ENCODE measurements around the gene ZDHHC11B. TPM values are rescaled to one million over a fixed set of nuclear protein-coding genes. Genes with fewer than 3 reads are reported as not detected.
"Not testable (repeated sequence)": the region's sequence is repeated elsewhere in the genome, so short reads cannot be mapped to it uniquely, and the experiment has no call there.

ZDHHC11B gene
- total RNA-seq, 4 donors from 2014 or later: 1.1 to 18.9 (median 2.4) TPM; not detected in 1

GRCh38 chr5:691817-692528 lies 92.6 kb downstream of the ZDHHC11B start:
- 18% methylated on average over 2 of the region's 2 CpGs; no CpG with 5 or more reads in 1 of the 2 donors for WGBS, 2 donors (ENCODE audit: low coverage in 1 of 2)
- Histone ChIP-seq H3K9me3 (no peaks in the 10 kb centered on the region), H3K4me3 (peak overlapping the region; percentile 13 to 79 (median 52)), H3K27ac (peak overlapping the region in 3 of 4 donors; percentile 73 to 83 (median 75)), H3K36me3 (no peaks in the 10 kb centered on the region), H3K27me3 (no peaks in the 10 kb centered on the region), H3K4me1 (peaks cover 0 to 4% (median 0%) of the 10 kb centered on the region in 4 donors)
- in situ Hi-C loops (cut with MboI; ENCODE audit: low pct_ligation_motif_present in 1 of 4, low pct_unique_long_range_greater_than_20kb in 1 of 4, low sequenced_read_pairs in 3 of 4) (no loop called here), intact Hi-C loops (cut with DNase I; ENCODE audit: low total_unique reads) (no loop called here)
- no peak for DNase-seq
- TF ChIP-seq POLR2AphosphoS5 (IDR thresholded peaks at IDR 0.05) (no peak), EP300 (IDR thresholded peaks at IDR 0.05; ENCODE audit: low read depth) (no peak), POLR2A (IDR thresholded peaks at IDR 0.05) (no peak)
- TF ChIP-seq, protein P1, sequence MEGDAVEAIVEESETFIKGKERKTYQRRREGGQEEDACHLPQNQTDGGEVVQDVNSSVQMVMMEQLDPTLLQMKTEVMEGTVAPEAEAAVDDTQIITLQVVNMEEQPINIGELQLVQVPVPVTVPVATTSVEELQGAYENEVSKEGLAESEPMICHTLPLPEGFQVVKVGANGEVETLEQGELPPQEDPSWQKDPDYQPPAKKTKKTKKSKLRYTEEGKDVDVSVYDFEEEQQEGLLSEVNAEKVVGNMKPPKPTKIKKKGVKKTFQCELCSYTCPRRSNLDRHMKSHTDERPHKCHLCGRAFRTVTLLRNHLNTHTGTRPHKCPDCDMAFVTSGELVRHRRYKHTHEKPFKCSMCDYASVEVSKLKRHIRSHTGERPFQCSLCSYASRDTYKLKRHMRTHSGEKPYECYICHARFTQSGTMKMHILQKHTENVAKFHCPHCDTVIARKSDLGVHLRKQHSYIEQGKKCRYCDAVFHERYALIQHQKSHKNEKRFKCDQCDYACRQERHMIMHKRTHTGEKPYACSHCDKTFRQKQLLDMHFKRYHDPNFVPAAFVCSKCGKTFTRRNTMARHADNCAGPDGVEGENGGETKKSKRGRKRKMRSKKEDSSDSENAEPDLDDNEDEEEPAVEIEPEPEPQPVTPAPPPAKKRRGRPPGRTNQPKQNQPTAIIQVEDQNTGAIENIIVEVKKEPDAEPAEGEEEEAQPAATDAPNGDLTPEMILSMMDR (IDR thresholded peaks at IDR 0.05): no peak

DNA sequence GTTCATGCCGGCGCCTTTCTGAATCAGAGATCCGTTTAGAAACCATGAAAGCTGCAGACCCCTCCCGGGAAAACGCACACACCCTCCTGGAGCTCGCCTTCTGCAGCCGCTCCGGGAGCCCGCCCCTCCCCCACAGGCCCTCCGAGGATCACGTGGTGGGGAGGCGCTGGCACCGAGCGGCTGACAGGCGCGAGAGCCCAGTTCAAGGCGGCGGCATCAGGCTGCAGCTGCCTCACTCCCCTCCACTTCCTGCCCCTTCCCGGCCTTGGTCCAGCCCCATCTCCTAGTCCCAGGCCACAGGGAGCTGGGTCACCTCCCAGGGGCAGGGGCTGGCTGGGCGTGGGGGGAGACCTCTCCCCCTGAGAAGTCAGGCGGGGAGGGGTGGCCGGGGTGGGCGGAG lies 93.5 kb downstream of the ZDHHC11B start:
- DNase-seq; H3K4me3 ChIP-seq; H3K36me3 ChIP-seq; H3K27me3 ChIP-seq; intact Hi-C loops (cut with DNase I; ENCODE audit: low total_unique reads); H3K9me3 ChIP-seq; in situ Hi-C loops (cut with MboI; ENCODE audit: low pct_ligation_motif_present in 1 of 4, low pct_unique_long_range_greater_than_20kb in 1 of 4, low sequenced_read_pairs in 3 of 4); H3K4me1 ChIP-seq: not testable (repeated sequence)
- WGBS, 2 donors (ENCODE audit: low coverage in 1 of 2): 2% methylated on average over 9 of the region's 23 CpGs; no CpG with 5 or more reads in 1 of the 2 donors
- peak overlapping the region in 1 of 4 donors; percentile 61 for H3K27ac ChIP-seq

- no CpG with 5 or more reads among the region's 12 CpGs for WGBS, 2 donors (ENCODE audit: low coverage in 1 of 2)
- H3K4me1 ChIP-seq; intact Hi-C loops (cut with DNase I; ENCODE audit: low total_unique reads); H3K36me3 ChIP-seq; H3K9me3 ChIP-seq; H3K4me3 ChIP-seq; H3K27me3 ChIP-seq; in situ Hi-C loops (cut with MboI; ENCODE audit: low pct_ligation_motif_present in 1 of 4, low pct_unique_long_range_greater_than_20kb in 1 of 4, low sequenced_read_pairs in 3 of 4); H3K27ac ChIP-seq; DNase-seq: not testable (repeated sequence)
Observed at GRCh38 chr5:690293-690692, 94.2 kb downstream of the ZDHHC11B start.

DNA sequence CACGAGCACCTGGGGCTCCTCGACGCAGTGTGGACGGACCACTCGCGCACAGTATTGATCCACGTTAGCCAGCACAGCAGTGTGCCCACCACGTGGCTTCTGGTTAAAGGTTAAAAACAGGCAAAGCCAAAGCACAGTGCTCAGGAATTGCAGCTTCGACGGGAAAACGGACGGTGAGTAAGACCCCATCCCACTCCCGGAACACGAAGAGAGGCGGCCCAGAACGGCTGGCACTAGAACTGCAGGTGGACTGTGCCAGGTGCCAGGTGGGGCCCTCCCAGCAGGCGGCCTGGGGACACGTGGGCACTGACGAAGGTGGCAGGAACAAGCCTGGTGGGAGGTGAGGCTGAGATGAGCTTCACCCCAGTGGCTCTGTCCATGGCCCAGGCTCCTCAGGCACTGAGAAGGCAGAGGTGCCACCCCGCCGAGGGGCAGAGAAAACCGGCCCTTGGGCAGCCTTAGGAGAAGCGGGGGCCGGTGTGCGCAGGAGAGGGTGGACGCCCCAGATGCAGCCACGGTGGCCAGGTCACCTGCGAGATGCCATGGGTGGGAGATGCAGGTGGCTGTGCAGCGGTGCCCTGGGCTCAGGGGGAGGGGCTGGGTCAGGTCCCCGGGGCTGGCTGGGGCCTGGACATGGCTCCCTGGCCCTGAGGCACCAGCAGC lies 96.0 kb downstream of the ZDHHC11B start:
- WGBS, 2 donors (ENCODE audit: low coverage in 1 of 2): 91% methylated on average over 25 of the region's 30 CpGs; no CpG with 5 or more reads in 1 of the 2 donors
- H3K4me1 ChIP-seq; DNase-seq; intact Hi-C loops (cut with DNase I; ENCODE audit: low total_unique reads); H3K4me3 ChIP-seq; H3K36me3 ChIP-seq; H3K9me3 ChIP-seq; H3K27me3 ChIP-seq; H3K27ac ChIP-seq; in situ Hi-C loops (cut with MboI; ENCODE audit: low pct_ligation_motif_present in 1 of 4, low pct_unique_long_range_greater_than_20kb in 1 of 4, low sequenced_read_pairs in 3 of 4): not testable (repeated sequence)

- H3K9me3 ChIP-seq; H3K27ac ChIP-seq; DNase-seq; H3K27me3 ChIP-seq; intact Hi-C loops (cut with DNase I; ENCODE audit: low total_unique reads); H3K4me3 ChIP-seq; H3K36me3 ChIP-seq; in situ Hi-C loops (cut with MboI; ENCODE audit: low pct_ligation_motif_present in 1 of 4, low pct_unique_long_range_greater_than_20kb in 1 of 4, low sequenced_read_pairs in 3 of 4); H3K4me1 ChIP-seq: not testable (repeated sequence)
- WGBS, 2 donors (ENCODE audit: low coverage in 1 of 2): 86% methylated on average over 11 of the region's 12 CpGs; no CpG with 5 or more reads in 1 of the 2 donors
Observed at GRCh38 chr5:686936-687335, 97.6 kb downstream of the ZDHHC11B start.

GRCh38 chr5:686172-686523 lies 98.4 kb downstream of the ZDHHC11B start:
- H3K27me3 ChIP-seq; DNase-seq; H3K4me1 ChIP-seq; H3K27ac ChIP-seq; H3K4me3 ChIP-seq; H3K9me3 ChIP-seq; intact Hi-C loops (cut with DNase I; ENCODE audit: low total_unique reads); in situ Hi-C loops (cut with MboI; ENCODE audit: low pct_ligation_motif_present in 1 of 4, low pct_unique_long_range_greater_than_20kb in 1 of 4, low sequenced_read_pairs in 3 of 4); H3K36me3 ChIP-seq: not testable (repeated sequence)
- WGBS, 2 donors (ENCODE audit: low coverage in 1 of 2): 86 to 90% methylated on average over 7 to 11 of the region's 12 CpGs
